Activated T-helper 9 cell treated with anti-CD3 and anti-CD28 coated beads, Interleukin-2, amount 50 U/mL, for 16 hours (primary cell): Measurements from ENCODE around the gene MUSTN1.

Experiments used
- DNase-seq: peaks from one replicate; pipeline ENCODE4 v3.0.0-alpha.2; 2020; ENCODE audit warnings: low read depth

Gene MUSTN1

GRCh38 chr3:52834871-52835501 is at the start of gene MUSTN1:
TSS of gene MUSTN1 (minus strand) at chr3:52835019. CDS start at chr3:52834948, 71 bp downstream.
- no peak for DNase-seq

GRCh38 chr3:52882377-52882776 is 47.6 kb upstream of the MUSTN1 start:
- no peak for DNase-seq

GRCh38 chr3:52881871-52882270 is 47.1 kb upstream of the MUSTN1 start:
- DNase-seq, result no peak

- DNase-seq, result no peak
These were observed 45.7 kb upstream of the MUSTN1 start for GRCh38 chr3:52880474-52880873.

DNA sequence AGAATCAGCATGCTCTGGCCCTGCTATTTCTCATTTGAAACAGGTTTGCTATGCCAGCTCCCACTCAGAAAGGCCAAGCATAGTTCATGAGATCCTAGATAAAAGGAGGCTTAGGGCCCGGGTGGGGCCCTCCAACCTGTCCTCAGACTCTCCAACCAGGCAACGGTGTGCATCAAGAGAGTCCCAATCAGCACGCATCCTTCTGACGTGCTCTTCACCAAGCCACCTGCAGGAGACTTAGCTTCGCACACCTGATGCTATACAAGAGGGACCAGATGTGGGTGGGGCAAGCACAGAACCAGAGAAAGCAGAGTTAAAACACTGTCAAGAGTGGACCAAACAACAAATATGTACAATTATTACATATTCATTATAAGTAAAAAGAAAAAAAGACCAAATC is 45.2 kb upstream of the MUSTN1 start:
- no peak for DNase-seq

- no peak for DNase-seq
These were observed 44.8 kb upstream of the MUSTN1 start for GRCh38 chr3:52879581-52879980.

DNA sequence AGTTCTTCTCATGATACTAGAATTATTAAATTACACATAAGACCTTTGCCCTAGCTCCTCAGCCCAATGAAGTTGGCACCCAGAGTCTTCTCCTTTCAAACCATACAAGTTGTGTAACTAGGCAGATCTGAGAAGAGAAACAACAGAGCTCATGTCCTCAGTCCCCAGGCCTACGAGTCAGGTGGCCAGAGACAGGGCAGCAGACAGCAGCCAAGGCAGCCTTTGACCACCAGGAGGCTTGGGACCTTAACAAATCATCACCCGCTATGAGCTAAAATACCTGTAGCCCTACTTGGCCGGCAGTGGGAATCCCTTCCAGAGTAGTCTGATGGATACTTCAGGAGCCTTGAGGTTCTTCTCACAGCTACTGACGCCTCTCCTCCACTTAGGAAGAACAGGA is 44.3 kb upstream of the MUSTN1 start:
- DNase-seq, result no peak

GRCh38 chr3:52877085-52877484 is 42.3 kb upstream of the MUSTN1 start:
- DNase-seq, result no peak

- DNase-seq, result no peak
These were observed 40.2 kb upstream of the MUSTN1 start for GRCh38 chr3:52874864-52875587.

DNA sequence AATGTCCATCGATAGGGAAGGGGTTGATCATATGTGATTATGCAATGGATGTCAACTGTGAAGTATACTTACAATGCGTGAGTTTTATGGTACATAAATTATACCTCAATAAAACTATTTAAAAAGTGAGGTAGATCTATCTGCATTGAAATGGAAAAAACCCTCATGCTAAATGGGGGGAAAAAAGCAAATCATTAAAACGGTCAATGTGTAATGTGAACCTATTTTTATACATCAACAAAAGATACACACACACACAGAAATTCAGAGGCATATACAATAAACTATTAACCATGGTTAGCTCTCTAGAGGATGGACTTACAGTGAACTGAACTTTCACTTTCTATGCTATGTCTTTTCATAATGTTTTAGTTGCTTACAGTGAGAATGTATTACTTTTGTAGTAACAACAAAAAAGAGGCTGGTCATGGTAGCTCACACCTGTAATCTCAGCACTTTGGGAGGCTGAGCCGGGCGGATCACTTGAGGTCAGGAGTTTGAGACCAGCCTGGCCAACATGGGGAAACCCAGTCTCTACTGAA is 39.4 kb upstream of the MUSTN1 start:
- no peak for DNase-seq

DNA sequence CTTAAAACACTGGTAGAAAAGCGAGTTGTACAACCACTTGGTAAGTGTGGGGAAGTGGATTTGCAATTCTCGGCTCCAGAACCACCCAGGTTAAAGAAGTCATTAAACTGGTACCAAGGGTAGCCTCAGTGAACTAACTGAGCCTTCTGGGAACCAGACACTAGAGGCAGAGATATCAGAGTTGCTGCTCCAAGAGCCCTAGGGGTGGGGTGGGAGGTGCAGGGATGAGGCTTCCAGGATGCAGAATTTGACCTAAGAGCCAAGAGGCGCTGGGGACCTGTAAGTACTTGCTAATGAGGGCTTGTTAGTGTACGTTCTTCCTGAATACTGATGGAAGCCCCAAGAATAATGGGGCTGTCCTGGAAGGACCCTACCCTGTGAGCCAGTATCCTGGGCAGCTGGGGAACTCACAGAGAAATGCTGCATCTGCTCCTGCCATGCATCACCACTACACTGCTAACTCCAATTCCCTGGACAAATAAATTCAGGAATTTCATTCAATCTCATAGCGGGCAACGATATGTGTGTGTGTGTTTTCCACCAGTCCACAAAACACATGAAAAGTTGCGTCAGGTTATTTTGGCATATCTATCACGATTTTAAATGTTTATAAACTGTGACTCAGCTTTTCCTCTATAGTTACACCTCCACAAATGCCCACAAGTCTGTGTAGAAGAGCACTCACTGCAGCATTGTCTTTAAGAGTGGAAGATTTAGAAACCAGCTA is 38.8 kb upstream of the MUSTN1 start:
- no peak for DNase-seq

GRCh38 chr3:52872245-52872644 is 37.4 kb upstream of the MUSTN1 start:
- DNase-seq, result no peak

- DNase-seq, result no peak
These were observed 36.9 kb upstream of the MUSTN1 start for GRCh38 chr3:52871761-52872160.

- no peak for DNase-seq
These were observed 35.7 kb upstream of the MUSTN1 start for GRCh38 chr3:52870471-52870870.

DNA sequence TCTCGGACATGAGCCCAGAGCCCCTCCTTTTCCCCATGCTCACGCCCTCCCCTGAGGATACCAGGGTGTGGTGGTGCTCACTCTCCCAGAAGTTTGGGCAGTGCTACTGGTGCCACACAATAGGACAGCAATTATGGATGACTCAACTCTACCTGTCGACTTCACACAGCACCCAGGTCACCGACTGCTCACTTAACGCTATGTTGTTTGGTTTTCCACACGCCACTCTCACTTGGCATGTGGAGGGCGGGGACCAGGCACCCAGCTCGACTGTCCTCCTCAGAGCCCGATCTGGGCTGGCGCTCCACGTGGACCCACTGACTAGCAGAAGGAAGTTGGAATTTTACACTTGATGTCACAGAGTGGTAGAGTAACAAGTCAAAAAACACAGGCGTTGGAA is 31.6 kb upstream of the MUSTN1 start:
- DNase-seq, result no peak

DNA sequence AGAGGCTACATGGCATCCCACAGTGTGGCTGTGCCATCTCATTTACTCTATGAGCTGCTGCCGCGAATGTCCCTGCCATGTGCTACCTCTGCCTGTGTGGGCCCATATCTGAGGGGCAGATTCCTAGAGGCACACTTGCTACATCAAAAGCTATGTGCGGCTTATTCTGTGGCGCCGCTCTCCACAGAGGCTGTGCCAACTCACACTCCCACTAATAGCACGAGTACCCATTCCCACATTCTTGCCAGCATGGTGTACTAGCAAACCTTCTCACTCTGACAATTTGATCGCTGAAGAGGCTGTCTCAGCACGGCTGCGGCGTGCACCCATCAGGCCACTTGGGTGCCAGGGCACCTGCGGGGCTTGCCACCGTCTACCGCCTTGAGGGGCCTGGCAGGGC is 31.2 kb upstream of the MUSTN1 start:
- no peak for DNase-seq

- no peak for DNase-seq
These were observed 25.6 kb upstream of the MUSTN1 start for GRCh38 chr3:52860424-52860768.

DNA sequence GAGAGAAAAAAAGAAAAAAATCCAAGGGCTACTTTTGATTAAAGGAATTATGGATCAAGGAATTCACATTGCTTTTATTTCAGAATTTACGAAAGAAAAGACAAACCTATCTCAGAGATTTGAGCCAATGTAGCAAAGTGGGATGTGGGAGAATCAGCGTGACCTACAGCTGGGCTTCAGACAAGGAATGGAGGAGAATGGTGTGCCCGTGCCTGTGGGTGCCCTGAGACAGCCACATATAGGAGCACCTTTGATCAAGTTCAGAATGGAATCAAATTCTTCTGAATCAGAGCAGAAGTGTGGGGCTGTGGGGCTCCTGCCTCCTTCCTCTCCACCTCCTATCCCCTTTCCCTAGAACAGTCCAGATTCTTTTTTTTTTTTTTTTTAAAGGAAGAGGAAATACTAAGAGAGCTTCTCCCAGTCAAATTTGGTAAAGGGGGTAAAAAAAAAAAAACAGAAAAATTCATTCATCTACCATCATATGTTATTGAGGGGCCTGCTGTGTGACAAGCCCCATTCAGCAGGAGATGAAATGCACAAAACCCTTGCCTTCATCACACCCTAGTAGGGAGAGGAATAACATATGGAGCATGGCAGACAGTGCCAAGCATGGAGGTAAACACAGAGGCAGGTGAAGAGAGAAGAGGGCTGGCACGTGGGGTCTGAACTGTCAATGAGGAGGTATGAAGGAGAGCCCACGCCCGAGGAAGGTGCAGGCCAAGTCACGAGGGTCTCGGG is 25.0 kb upstream of the MUSTN1 start:
- no peak for DNase-seq

DNA sequence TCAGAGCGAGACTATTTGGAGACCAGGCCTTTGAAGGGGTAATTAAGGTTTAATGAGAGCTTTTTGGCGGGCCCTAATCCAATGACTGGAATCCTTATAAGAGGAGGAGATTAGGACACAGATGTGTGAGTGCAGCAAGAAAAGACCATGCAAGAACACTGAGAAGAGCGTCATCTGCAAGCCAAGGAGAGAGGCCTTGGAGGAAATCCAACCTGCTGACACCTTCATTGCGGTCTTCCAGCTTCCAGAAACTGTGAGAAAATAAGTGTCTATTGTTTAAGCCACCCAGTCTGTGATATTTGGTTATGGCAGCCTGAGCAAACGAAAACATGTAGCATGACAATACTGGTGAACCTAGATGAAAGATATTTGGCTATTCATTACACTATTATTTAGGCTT is 23.0 kb upstream of the MUSTN1 start:
- DNase-seq, result no peak

- DNase-seq, result no peak
These were observed 22.3 kb upstream of the MUSTN1 start for GRCh38 chr3:52857133-52857532.

- DNase-seq, result no peak
These were observed 21.8 kb upstream of the MUSTN1 start for GRCh38 chr3:52856666-52857065.

DNA sequence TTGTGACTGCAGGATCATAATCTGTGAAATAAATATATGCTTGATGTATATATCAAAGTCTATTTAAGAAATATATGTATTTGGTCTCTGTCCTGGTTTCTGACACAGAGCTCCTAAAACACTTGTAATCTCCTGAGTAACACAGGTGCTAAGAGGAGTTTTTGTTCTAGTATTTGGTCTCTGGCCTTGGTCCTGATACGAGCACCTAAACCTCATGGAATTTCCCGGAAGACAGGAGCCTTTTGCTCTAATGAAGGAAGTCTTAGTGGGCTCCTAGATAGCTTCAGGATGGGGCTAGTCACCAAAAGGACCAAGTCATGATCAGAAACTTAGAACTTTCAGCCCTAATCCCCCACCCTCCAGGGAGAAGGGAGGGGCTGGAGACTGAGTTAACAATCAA is 19.2 kb upstream of the MUSTN1 start:
- DNase-seq, result no peak
